Fibroblast of skin of abdomen (primary cell): ENCODE results near the gene KCTD4.
"Not testable (repeated sequence)": the region's sequence is repeated elsewhere in the genome, so short reads cannot be mapped to it uniquely, and the experiment has no call there.

Experiments
- DNase-seq: peaks from one replicate; pipeline ENCODE4 v3.0.0-alpha.2; 2013

Gene KCTD4

GRCh38 chr13:45215392-45216077, 14.7 kb upstream of the KCTD4 start:
- DNase-seq: peak; percentile 33

GRCh38 chr13:45209229-45209628, 8.4 kb upstream of the KCTD4 start:
- no peak for DNase-seq

DNA sequence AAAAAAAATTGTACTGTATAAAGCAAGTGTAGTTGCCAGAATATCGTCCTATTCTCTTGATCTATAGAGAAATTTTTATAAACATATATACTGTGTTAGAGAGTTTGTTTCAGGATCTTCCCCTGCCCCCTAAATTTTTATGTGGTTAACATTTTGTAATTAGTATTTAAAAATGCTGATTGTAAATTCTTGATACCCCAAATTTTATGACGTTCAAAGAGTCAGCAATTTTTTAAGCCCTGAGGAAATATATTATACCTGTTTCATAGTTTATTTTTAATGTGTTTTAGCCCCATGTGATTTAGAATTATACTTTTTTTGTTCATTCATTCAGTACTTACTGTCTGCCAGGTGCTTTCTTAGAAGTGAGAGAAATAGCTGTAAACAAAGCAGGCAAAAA, 7.3 kb upstream of the KCTD4 start:
- no peak for DNase-seq

- DNase-seq: no peak
Observed at GRCh38 chr13:45207319-45207718, 6.5 kb upstream of the KCTD4 start.

DNA sequence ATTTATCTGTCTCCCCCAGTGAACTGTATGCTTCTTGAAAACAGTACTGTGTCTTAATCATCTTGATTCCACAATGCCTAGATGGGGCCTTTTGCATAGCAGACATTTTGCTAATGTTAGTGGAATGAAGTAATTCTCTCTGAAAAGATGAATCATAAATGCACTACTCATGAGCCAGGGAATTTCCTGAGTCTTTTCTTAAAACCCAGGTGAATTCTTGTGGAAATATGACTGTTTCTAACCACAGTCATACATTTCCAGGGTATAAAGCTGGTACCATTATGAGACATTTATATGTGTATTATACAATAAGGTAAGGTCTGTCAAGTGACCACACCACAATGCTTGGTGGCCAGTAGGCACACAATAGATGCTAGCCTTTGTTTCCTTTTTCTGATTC, 5.5 kb upstream of the KCTD4 start:
- DNase-seq: peak; percentile 95

DNA sequence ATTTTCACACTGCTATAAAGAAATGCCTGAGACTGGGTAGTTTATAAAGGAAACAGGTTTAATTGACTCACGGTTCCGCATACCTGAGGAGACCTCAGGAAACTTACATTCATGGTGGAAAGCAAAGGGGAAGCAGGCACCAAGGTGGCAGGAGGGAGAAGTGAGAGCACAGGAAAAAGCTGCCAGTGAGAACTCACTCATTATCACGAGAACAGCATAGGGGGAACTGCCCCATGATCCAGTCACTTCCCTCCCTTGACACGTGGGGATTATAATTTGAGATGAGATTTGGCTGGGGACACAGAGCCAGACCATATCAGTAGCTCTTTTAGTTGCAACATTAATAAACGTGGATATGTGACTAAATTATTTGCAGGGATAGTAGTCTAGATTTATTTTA, 4.3 kb upstream of the KCTD4 start:
- DNase-seq: no peak

DNA sequence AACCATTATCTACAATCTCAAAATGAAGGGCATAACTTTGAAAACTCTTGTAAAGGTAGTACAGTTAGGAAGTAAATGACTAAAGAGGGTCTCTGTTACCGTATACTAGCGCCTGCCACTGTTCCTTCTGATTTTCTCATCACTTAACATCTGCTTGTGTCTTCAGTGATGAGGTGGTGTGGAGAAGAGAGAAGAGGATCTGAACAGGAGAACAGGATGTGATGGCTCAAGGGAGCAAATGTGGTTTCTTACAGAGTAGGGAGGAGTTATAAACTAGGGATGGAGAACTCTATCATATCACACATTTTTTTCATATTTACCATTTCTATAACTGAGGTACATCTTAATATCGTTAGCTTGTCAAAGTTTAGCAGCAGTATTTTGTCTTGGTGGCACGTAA, 1.1 kb downstream of the KCTD4 start:
- DNase-seq: no peak

DNA sequence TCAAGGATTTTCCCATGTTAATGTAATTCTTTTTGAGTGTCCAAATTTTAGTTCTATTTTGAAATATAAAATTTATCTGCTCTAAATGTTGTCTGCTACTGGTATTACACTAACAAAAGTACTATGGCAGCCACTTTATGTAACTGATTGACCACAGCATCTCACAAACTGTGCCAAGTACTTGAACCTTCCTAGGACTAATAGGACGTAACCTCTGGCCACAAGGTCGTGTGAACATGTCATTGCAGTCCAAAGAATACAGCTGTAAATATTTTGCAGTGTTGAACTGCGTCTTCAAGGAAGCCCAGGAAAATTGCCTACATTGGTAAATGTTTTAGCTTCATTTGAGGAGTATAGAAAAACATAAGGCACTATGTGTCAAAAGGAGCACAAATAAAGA, 1.9 kb downstream of the KCTD4 start:
- no peak for DNase-seq

- DNase-seq: no peak
Observed at GRCh38 chr13:45198041-45198440, 2.8 kb downstream of the KCTD4 start.

- peak; percentile 48 for DNase-seq
Observed at GRCh38 chr13:45196622-45197021, 4.2 kb downstream of the KCTD4 start.

DNA sequence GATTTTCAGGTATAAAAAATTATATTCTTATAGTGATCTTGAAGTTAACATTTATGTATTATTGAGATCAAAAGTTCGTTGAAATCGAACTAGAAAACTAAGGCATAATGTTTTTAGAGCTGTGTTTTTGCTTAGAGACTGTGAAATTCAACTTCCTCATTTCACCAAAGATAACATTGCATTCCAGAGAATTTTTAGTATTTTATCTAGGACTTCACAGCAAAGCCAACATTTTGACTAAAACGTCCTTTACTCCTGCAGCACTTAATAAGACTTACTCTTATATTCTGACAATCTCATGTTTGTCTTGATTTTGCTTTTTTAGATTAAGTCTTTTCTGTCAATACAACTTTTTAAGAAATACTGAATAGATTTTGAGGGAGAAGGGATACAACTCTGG, 4.7 kb downstream of the KCTD4 start:
- DNase-seq: no peak

DNA sequence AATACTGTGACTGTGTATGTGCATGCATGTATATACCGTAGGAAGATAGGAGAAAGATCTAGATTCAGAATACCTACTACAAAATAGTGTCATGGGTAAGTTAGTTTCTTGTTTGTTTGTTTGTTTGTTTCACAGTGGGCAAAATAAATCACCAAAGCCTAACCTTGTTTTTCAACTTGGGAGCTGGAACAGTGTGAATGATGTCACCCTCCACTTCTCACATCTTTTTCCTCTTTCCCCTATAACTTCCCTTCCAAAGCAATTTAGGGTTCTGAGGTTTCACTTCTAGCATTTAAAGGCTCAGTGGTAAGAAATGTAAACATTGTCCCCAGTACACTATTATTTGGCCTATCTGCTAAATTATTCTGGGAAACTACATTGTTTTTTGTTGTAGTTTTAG, 5.4 kb downstream of the KCTD4 start:
- DNase-seq: no peak

DNA sequence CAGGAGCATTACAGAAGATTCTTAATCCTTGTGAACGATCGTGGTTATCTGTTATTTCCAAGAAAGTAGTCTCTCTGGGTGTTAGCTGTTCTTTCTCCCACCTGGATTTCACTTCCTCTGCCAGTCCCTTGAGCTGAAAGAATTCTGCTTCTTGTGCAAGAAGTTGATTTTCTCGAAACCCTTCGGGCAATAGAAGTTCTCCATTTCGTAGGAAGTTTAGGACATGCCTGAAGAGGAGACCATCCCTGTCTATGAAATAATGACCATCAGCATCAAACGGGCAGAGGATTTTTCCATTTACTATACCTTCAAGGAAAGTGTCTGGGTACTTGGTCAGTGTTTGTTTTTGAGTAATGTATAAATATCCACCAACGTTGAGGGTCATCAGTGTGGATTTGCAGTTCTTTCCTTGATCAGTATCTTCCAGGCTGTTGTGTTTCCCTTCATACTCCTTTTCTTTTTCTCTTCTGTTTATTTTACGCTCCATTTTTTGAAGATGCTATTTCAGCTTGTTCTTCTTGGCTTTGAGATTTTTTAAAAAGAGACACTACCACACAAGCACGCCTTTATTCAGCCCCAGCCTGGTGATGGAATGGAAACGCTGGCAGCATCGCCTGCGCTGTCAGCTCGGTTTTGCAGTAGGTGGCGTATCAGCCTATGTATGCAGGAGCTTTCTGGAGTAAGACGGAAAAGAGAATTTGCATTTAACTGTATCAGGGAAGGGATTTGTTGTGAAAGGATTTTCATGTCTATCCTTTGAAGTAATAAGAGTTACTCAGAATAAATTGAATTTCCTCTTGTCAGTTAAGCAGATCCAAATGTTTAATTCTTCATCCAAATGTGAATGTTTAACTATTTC, 6.5 kb downstream of the KCTD4 start:
- peak; percentile 37 for DNase-seq

- no peak for DNase-seq
Observed at GRCh38 chr13:45191874-45192273, 9.0 kb downstream of the KCTD4 start.

DNA sequence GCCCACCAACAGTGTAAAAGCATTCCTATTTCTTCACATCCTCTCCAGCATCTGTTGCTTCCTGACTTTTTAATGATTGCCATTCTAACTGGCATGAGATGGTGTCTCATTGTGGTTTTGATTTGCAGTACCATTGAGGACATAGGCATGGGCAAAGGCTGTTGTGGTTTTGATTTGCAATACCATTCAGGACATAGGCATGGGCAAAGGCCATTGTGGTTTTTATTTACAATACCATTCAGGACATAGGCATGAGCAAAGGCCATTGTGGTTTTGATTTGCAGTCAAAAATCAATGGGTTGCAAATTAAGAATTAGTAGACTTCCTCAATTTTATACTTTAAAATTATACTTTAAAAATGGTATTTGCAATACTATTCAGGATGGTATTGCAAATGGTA, 11.3 kb downstream of the KCTD4 start:
- peak; percentile 84 for DNase-seq

- not testable (repeated sequence) for DNase-seq
Observed at GRCh38 chr13:45189077-45189476, 11.8 kb downstream of the KCTD4 start.

- peak; percentile 45 for DNase-seq
Observed at GRCh38 chr13:45185286-45185685, 15.6 kb downstream of the KCTD4 start.

DNA sequence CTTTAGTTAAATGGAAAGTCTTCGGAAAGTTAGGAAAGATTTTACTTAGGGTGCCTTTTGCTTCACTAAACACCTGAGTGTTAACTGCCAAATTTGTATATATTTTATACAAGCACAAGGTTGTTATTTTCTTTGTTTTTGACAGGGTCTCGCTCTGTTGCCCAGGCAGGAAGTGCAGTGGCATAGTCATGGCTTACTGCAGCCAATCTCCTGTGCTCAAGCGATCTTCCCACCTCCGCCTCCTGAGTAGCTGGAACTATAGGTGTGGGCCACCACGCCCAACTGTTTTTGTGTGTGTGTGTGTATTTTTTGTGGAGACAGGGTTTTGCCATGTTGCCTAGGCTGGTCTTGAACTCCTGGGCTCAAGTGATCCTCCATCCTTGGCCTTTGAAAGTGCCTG, 16.2 kb downstream of the KCTD4 start:
- DNase-seq: no peak

- DNase-seq: no peak
Observed at GRCh38 chr13:45180713-45181601, 19.9 kb downstream of the KCTD4 start.

GRCh38 chr13:45180303-45180702, 20.5 kb downstream of the KCTD4 start:
- no peak for DNase-seq

DNA sequence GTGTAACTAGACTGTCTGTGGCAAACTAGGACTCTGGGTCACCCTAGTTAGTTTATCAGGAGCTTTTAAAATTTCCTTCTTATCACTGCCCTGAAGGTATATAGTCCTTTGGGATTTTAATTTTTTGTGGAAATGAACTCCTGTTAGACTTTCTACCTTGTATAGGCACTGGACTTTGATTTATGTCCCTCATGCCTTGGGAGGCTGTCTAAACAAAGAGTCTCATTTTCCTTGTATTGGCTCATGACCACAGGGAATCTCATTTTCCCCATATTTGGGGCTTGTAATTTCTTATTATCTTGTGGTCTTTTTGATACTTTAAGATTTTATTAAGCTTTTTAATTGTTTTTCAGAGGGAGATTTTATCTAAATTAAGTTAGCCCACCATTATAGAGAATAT, 21.4 kb downstream of the KCTD4 start:
- DNase-seq: peak; percentile 74

DNA sequence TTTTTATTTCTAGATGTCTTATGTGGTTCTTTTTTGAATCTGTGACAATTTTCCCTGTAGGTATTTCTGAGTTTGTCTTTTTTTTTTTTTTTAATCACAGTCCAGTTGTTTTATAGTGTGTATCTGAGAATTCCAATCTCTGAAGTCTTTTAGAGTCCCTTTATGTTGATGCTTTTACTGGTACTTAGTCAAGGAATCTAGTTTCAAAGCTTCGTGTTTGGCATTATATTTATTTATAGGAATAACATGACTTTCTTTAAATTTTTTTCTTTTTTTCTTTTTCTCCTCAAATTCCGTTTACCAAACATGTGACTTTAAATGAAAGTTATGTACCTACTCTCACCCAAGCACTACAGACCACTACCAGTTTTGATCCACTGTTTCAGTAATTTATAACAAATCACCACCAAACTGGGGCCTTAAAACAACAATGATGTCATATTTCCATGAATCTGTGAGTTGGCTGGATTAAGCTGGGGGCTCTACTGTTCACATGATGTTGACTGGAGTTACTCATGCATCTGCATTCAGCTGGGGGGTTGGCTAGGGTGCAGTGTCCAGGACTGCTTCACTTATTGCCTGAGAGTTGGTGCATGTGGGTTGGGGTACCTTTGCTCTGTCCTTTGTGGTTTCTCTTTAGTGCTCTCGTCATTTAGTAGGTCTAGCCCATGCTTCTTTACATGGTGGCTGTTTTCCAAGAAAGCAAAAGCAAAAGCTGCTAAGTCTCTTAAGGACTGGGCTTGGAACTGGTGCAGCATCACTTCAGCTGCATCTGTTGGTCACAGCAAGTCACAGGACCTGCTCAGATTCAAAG, 22.3 kb downstream of the KCTD4 start:
- peak; percentile 82 for DNase-seq
